HG03558 (cell line): ENCODE results near the gene OLAH.

Source experiments
- ATAC-seq: cut with Tn5 transposase; IDR thresholded peaks from one replicate; pipeline ENCODE4 v1.9.1; 2021; ENCODE audit warnings: moderate number of reproducible peaks; ENCODE audit not compliant: unreplicated experiment; ENCODE audit errors: extremely low read depth

Gene OLAH

GRCh38 chr10:15067154-15067553 is 23.4 kb downstream of the OLAH start:
- no peak for ATAC-seq

- no peak for ATAC-seq
These were observed 25.1 kb downstream of the OLAH start for GRCh38 chr10:15068802-15069201.

GRCh38 chr10:15069230-15069629 is 25.5 kb downstream of the OLAH start:
- no peak for ATAC-seq

- no peak for ATAC-seq
These were observed 28.6 kb downstream of the OLAH start for GRCh38 chr10:15072358-15072757.

GRCh38 chr10:15075421-15075820 is 31.7 kb downstream of the OLAH start:
- no peak for ATAC-seq

GRCh38 chr10:15083674-15084501 is 40.1 kb downstream of the OLAH start:
- no peak for ATAC-seq

- no peak for ATAC-seq
These were observed 40.8 kb downstream of the OLAH start for GRCh38 chr10:15084502-15084922.

GRCh38 chr10:15088428-15089261 is 44.9 kb downstream of the OLAH start, which contains the start of gene ACBD7:
ACBD7 (minus strand) TSS chr10:15088776; CDS start chr10:15088728, 48 bp downstream.
- peak; percentile 84 for ATAC-seq

GRCh38 chr10:15091418-15091817 is 47.7 kb downstream of the OLAH start:
- ATAC-seq, result no peak

- ATAC-seq, result no peak
These were observed 49.2 kb downstream of the OLAH start for GRCh38 chr10:15092855-15093408.

GRCh38 chr10:15096661-15097010 is 52.9 kb downstream of the OLAH start:
- no peak for ATAC-seq

- peak; percentile 71 for ATAC-seq
These were observed 53.5 kb downstream of the OLAH start, which contains the start of gene RPP38 for GRCh38 chr10:15097011-15097812. RPP38 (plus strand) TSS chr10:15097355; CDS start chr10:15103315, 5,960 bp downstream.

- no peak for ATAC-seq
These were observed 56.1 kb downstream of the OLAH start for GRCh38 chr10:15099886-15100285.

GRCh38 chr10:15103513-15103912 is 59.8 kb downstream of the OLAH start:
- no peak for ATAC-seq

GRCh38 chr10:15106352-15107013 is 62.7 kb downstream of the OLAH start:
- ATAC-seq, result no peak

- no peak for ATAC-seq
These were observed 68.9 kb downstream of the OLAH start for GRCh38 chr10:15112657-15113056.

- no peak for ATAC-seq
These were observed 70.0 kb downstream of the OLAH start for GRCh38 chr10:15113766-15114165.

- no peak for ATAC-seq
These were observed 72.5 kb downstream of the OLAH start for GRCh38 chr10:15116225-15116624.

- no peak for ATAC-seq
These were observed 74.9 kb downstream of the OLAH start for GRCh38 chr10:15118615-15119014.

- ATAC-seq, result no peak
These were observed 76.8 kb downstream of the OLAH start for GRCh38 chr10:15120523-15120922.
